ENCODE results near the gene IFNA10.
"Not testable (repeated sequence)": the region's sequence is repeated elsewhere in the genome, so short reads cannot be mapped to it uniquely, and the experiment has no call there.

IFNA10 gene

GRCh38 chr9:21207043-21207442 is at the start of gene IFNA10:
TSS of gene IFNA10 (minus strand) at chr9:21207143. CDS start at chr9:21207097, 46 bp downstream.
- DNase-seq: not testable (repeated sequence)

- DNase-seq: peak in 1 of 2 donors; percentile 36
These were observed 48.7 kb upstream of the IFNA10 start for GRCh38 chr9:21255538-21256212.

GRCh38 chr9:21252721-21253547 is 46.0 kb upstream of the IFNA10 start:
- DNase-seq: peak in 1 of 2 donors; percentile 82

GRCh38 chr9:21251638-21252037 is 44.7 kb upstream of the IFNA10 start:
- no peak for DNase-seq

GRCh38 chr9:21251190-21251589 is 44.2 kb upstream of the IFNA10 start:
- no peak for DNase-seq

GRCh38 chr9:21244836-21245235 is 37.9 kb upstream of the IFNA10 start:
- DNase-seq: no peak

- no peak for DNase-seq
These were observed 33.0 kb upstream of the IFNA10 start, which contains the start of gene IFNA14 for GRCh38 chr9:21239911-21240310. TSS of gene IFNA14 (minus strand) at chr9:21240005. CDS start at chr9:21239935, 70 bp downstream.

- not testable (repeated sequence) for DNase-seq
These were observed 29.4 kb upstream of the IFNA10 start for GRCh38 chr9:21236360-21236714.

- peak in 1 of 2 donors; percentile 70 for DNase-seq
These were observed 28.8 kb upstream of the IFNA10 start for GRCh38 chr9:21235468-21236359.

- no peak for DNase-seq
These were observed 27.3 kb upstream of the IFNA10 start for GRCh38 chr9:21234153-21234687.

- no peak for DNase-seq
These were observed 26.3 kb upstream of the IFNA10 start for GRCh38 chr9:21233258-21233657.

- DNase-seq: no peak
These were observed 21.2 kb upstream of the IFNA10 start, which contains the start of gene IFNA17 for GRCh38 chr9:21228122-21228521. TSS of gene IFNA17 (minus strand) at chr9:21228222. CDS start at chr9:21228173, 49 bp downstream.

- DNase-seq: not testable (repeated sequence)
These were observed 10.3 kb upstream of the IFNA10 start, which contains the start of gene IFNA16 for GRCh38 chr9:21217211-21217610. TSS of gene IFNA16 (minus strand) at chr9:21217311. CDS start at chr9:21217305, 6 bp downstream.

- not testable (repeated sequence) for DNase-seq
These were observed 6.7 kb upstream of the IFNA10 start for GRCh38 chr9:21213411-21214326.

GRCh38 chr9:21212160-21212559 is 5.2 kb upstream of the IFNA10 start:
- DNase-seq: not testable (repeated sequence)

- DNase-seq: not testable (repeated sequence)
These were observed 3.8 kb upstream of the IFNA10 start for GRCh38 chr9:21210782-21211181.

- DNase-seq: no peak
These were observed 3.4 kb upstream of the IFNA10 start for GRCh38 chr9:21210311-21210710.

GRCh38 chr9:21205204-21205603 is 1.7 kb downstream of the IFNA10 start:
- DNase-seq: no peak

- not testable (repeated sequence) for DNase-seq
These were observed 4.8 kb downstream of the IFNA10 start, which contains the start of gene IFNA7 for GRCh38 chr9:21202105-21202504. TSS of gene IFNA7 (minus strand) at chr9:21202205. CDS start at chr9:21202165, 40 bp downstream.

GRCh38 chr9:21194867-21195776 is 11.8 kb downstream of the IFNA10 start:
- peak in 1 of 2 donors; percentile 54 for DNase-seq
